ENCODE results near the gene LZTS3. TPM values are rescaled to one million over a fixed set of nuclear protein-coding genes. Genes with fewer than 3 reads are reported as not detected.

Gene LZTS3
- total RNA-seq, 1 experiment from 2014 or later: 4.5 TPM

- H3K27ac Mint-ChIP-seq (ENCODE audit: unreplicated experiment): no peak overlapping the region
- no peaks in the 10 kb centered on the region for H3K9me3 ChIP-seq
- peaks cover 52% of the 10 kb centered on the region for H3K36me3 Mint-ChIP-seq (ENCODE audit: insufficient read depth, unreplicated experiment)
- no peak for DNase-seq
- H3K9me3 Mint-ChIP-seq (ENCODE audit: unreplicated experiment): no peaks in the 10 kb centered on the region
- H3K36me3 ChIP-seq (ENCODE audit: control insufficient read depth, insufficient read depth, low read length): peaks cover 3% of the 10 kb centered on the region; the same call in 1 of the 2 replicates
- no peaks in the 10 kb centered on the region for H3K4me1 ChIP-seq
- TF ChIP-seq CTCF (IDR thresholded peaks at IDR 0.05; ENCODE audit: insufficient read depth in 1 of 2, low read depth in 1 of 2, low read length in 1 of 2, severe bottlenecking in 1 of 2, unreplicated experiment in 1 of 2): no peak
- no peaks in the 10 kb centered on the region for H3K4me1 Mint-ChIP-seq (ENCODE audit: low read depth, unreplicated experiment)
- intact Hi-C loops (cut with micrococcal nuclease; ENCODE audit: unreplicated experiment): no loop called here
- no TSS peak for BruUV-seq (replicated peaks)
- no peak overlapping the region for H3K4me3 ChIP-seq (ENCODE audit: low read depth, low read length)
- no peak overlapping the region for H3K4me3 Mint-ChIP-seq (ENCODE audit: unreplicated experiment)
- CTCF ChIA-PET: no interaction called here
- POLR2A ChIA-PET: no interaction called here
- no peaks in the 10 kb centered on the region for H3K27me3 ChIP-seq (replicated peaks; ENCODE audit: control insufficient read depth, insufficient read depth, low read length)
- no peaks in the 10 kb centered on the region for H3K27me3 Mint-ChIP-seq (ENCODE audit: insufficient read depth, unreplicated experiment)
Observed at GRCh38 chr20:3192226-3193015, 19.1 kb upstream of the LZTS3 start.

DNA sequence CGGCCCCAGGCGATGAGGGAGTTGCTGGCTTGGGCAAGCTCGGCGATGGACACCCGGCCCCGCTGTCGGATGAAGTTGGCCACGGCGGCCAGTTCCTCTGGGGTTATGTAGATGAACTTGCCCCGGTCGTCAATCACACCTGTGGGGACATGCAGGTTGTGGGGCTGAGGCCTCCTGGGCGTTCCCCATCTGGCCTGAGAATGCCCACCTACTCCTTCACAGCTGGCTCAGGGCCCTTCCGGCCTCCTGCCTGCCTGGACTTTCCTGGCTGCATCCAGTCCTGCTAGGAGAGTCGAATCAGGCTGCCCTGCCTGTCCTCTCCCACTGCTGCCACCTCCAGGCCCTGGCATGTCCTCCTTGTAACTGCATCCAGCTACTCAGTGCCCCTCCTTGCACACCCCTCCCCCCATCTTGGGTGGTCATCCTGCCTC, 17.3 kb upstream of the LZTS3 start:
- H3K4me3 Mint-ChIP-seq (ENCODE audit: unreplicated experiment): no peak overlapping the region
- Histone ChIP-seq H3K36me3 (ENCODE audit: control insufficient read depth, insufficient read depth, low read length) (peaks cover 3% of the 10 kb centered on the region; the same call in 1 of the 2 replicates), H3K9me3 (no peaks in the 10 kb centered on the region), H3K4me1 (no peaks in the 10 kb centered on the region), H3K27me3 (replicated peaks; ENCODE audit: control insufficient read depth, insufficient read depth, low read length) (no peaks in the 10 kb centered on the region), H3K4me3 (ENCODE audit: low read depth, low read length) (no peak overlapping the region)
- DNase-seq: no peak
- intact Hi-C loops (cut with micrococcal nuclease; ENCODE audit: unreplicated experiment): no loop called here
- ChIA-PET POLR2A (no interaction called here), CTCF (no interaction called here)
- no peak for TF ChIP-seq CTCF (IDR thresholded peaks at IDR 0.05; ENCODE audit: insufficient read depth in 1 of 2, low read depth in 1 of 2, low read length in 1 of 2, severe bottlenecking in 1 of 2, unreplicated experiment in 1 of 2)
- no peaks in the 10 kb centered on the region for H3K9me3 Mint-ChIP-seq (ENCODE audit: unreplicated experiment)
- no peak overlapping the region for H3K27ac Mint-ChIP-seq (ENCODE audit: unreplicated experiment)
- no peaks in the 10 kb centered on the region for H3K4me1 Mint-ChIP-seq (ENCODE audit: low read depth, unreplicated experiment)
- no peaks in the 10 kb centered on the region for H3K27me3 Mint-ChIP-seq (ENCODE audit: insufficient read depth, unreplicated experiment)
- no TSS peak for BruUV-seq (replicated peaks)
- H3K36me3 Mint-ChIP-seq (ENCODE audit: insufficient read depth, unreplicated experiment): peaks cover 40% of the 10 kb centered on the region

DNA sequence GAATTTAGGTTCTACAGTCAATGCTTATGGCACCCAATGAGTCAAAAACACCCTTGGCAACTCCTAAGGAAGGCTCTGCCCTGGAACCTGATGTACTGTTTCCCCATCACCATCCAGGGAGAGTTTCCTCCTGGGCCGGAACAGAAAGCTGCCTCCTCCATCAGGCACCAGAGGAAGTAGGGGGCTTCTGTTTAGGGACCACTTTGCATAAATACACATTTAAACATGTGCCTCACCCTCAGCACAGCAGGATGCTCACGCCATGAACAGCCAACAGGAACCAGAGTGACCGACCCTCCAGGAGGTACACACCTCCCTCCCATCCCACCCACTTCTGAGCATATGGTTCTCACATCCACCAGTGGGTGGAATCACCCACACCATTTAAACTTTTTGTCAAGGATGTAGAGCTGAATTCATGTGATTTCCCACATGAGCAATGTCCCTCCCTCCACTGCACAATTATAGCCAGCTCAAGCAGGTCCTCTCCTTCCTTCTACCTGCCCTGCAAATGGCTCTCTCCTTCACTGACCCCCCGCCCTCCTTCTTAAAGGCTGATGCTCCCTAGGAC, 16.3 kb upstream of the LZTS3 start:
- CTCF ChIA-PET: no interaction called here
- Histone ChIP-seq H3K4me1 (no peaks in the 10 kb centered on the region), H3K27me3 (replicated peaks; ENCODE audit: control insufficient read depth, insufficient read depth, low read length) (no peaks in the 10 kb centered on the region), H3K4me3 (ENCODE audit: low read depth, low read length) (no peak overlapping the region), H3K9me3 (no peaks in the 10 kb centered on the region), H3K36me3 (ENCODE audit: control insufficient read depth, insufficient read depth, low read length) (no peaks in the 10 kb centered on the region; the same call in 1 of the 2 replicates)
- Mint-ChIP-seq H3K27ac (ENCODE audit: unreplicated experiment) (no peak overlapping the region), H3K27me3 (ENCODE audit: insufficient read depth, unreplicated experiment) (no peaks in the 10 kb centered on the region), H3K4me3 (ENCODE audit: unreplicated experiment) (no peak overlapping the region), H3K36me3 (ENCODE audit: insufficient read depth, unreplicated experiment) (peaks cover 30% of the 10 kb centered on the region), H3K9me3 (ENCODE audit: unreplicated experiment) (no peaks in the 10 kb centered on the region), H3K4me1 (ENCODE audit: low read depth, unreplicated experiment) (no peaks in the 10 kb centered on the region)
- intact Hi-C loops (cut with micrococcal nuclease; ENCODE audit: unreplicated experiment): no loop called here
- BruUV-seq (replicated peaks): no TSS peak
- no peak for DNase-seq
- no peak for TF ChIP-seq CTCF (IDR thresholded peaks at IDR 0.05; ENCODE audit: insufficient read depth in 1 of 2, low read depth in 1 of 2, low read length in 1 of 2, severe bottlenecking in 1 of 2, unreplicated experiment in 1 of 2)
- POLR2A ChIA-PET: no interaction called here
